Sciatic nerve (tissue), 2 donors: ENCODE measurements around the gene C7orf57. TPM values are rescaled to one million over a fixed set of nuclear protein-coding genes. Genes with fewer than 3 reads are reported as not detected.

Source experiments
- ATAC-seq: fragments of 200-7000 bp; cut with Tn5 transposase; one replicate; pipeline ENCODE4 v1.9.1; 2020; ENCODE audit warnings: mild to moderate bottlenecking, moderate library complexity
- DNase-seq: peaks from one replicate; pipeline ENCODE4 v3.0.0-alpha.2; 2020; ENCODE audit warnings: low spot score
- intact Hi-C: fragments of 100-400 bp; cut with DNase I; formaldehyde crosslinking; loops from one replicate; pipeline ENCODE4 v1.14.2; 2022
- total RNA-seq: library from RNA; stranded (reverse); fragmentation: NEBNext Ultra II Directional; extraction: Animal tissue kit (Norgen Biotek cat#: 25700); gene quantifications from one replicate; pipeline ENCODE4 v1.2.1, GENCODE V29; 2021
- donor health status: DM: no; HTN: no; CAD: no.
- donor health status: DM: no; HTN: no; CAD: no.

Gene C7orf57
- total RNA-seq, 1 donor from 2014 or later, result not detected

DNA sequence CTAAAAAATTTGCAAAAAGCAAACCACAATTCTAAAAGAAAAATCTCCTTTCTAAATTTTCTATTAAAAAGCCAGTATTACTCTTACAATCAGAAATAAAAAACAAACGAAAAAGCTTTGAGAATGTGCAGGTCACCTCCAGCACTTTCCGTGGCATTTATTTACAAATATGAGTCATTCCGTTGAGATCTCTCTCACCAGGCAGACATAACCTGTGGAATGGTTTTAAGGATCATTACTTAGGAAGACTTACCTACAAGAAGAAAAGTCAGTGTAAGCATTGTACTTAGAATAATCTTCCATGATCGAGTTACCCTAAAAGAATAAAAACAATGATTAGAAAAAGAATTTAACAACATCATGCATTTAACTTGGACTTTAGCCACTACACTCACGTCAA, 9.7 kb upstream of the C7orf57 start:
- ATAC-seq (no peak), DNase-seq (no peak)
- intact Hi-C loops, result no loop called here

DNA sequence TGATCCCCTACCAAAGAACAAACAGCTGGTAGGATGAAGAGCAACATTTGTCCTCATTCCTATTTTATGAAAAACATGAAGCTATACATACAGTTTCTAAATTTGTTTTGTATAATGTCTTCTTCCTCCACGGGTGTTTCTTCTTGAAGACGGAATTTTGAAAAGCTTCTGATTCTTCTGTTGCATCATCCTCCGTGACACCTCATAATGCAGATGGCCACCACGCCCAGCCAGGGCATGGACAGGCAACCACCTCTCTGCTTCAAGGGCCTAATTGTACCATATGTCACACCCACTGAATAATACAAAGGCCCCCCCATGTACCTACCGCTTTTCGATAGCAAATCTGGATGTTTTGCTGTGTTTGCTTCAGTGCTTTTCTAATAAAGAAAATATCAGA, 6.4 kb upstream of the C7orf57 start, which contains the start of gene SUN3:
Gene SUN3 (minus strand): TSS at position 170 of the 400 bp plus-strand sequence. CDS start 169 bp downstream, at position 1.
- intact Hi-C loops, result no loop called here
- DNase-seq (no peak), ATAC-seq (no peak)

DNA sequence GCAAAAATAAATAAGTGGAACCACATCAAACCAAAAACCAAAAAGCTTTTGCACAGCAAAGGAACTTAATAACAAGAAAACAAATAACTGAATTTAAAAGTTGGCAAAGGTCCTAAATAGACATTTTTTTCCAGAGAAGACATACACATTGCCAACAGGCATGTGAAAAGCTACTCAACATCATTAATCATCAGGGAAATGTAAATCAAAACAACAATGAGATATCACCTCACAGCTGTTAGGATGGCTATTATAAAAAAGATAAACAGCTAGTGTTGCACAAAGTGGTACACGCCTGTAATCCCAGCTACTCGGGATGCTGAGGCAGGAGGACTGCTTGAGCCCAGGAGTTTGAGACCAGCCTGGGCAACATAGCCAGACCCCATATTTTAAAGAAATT, 4.2 kb upstream of the C7orf57 start:
- intact Hi-C loops, result no loop called here
- DNase-seq (no peak), ATAC-seq (no peak)

DNA sequence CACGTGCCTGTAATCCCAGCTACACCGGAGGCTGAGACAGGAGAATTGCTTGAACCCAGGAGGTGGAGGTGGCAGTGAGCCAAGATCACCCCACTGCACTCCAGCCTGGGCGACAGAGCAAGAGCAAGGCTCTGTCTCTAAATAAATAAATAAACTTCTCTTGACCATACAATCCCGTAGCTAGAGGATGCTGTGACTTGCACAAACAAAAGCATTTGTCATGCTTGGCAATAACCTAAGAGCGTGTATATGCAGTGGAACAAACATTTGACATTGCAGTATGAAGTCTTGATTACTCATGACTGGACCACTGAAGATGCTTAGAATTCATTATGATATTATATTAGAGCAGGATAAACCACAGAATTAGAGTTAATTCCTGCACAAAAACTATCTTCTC, 1.4 kb upstream of the C7orf57 start:
- ATAC-seq (no peak), DNase-seq (no peak)
- intact Hi-C loops, result no loop called here

DNA sequence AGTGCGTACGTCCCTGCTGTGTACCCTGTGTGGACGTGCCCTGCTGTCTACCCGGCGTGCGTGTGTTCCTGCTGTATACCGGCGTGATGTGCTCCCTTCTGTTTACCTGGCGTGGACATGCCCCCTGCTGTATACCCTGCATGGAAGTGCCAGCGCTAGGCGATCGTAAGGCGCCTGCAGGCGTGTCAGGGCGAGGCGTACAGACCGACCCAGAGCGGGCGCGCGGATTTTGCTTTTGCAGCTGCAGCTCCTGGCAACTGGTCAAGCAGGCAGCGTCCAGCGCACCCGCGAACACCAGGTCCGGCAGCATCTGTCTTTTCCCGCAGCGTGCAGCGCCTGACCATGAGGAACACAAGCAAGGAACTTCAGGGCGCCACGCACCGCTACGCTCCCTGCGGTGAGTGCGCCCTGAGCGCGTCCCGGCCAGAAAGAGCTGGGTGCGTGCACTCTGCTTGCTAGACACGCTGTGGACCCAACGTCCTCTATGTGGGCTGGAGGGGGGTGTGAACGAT, 680 bp downstream of the C7orf57 start:
- DNase-seq, result peak; percentile 71
- ATAC-seq, result peak; percentile 52
- intact Hi-C loops, result no loop called here

DNA sequence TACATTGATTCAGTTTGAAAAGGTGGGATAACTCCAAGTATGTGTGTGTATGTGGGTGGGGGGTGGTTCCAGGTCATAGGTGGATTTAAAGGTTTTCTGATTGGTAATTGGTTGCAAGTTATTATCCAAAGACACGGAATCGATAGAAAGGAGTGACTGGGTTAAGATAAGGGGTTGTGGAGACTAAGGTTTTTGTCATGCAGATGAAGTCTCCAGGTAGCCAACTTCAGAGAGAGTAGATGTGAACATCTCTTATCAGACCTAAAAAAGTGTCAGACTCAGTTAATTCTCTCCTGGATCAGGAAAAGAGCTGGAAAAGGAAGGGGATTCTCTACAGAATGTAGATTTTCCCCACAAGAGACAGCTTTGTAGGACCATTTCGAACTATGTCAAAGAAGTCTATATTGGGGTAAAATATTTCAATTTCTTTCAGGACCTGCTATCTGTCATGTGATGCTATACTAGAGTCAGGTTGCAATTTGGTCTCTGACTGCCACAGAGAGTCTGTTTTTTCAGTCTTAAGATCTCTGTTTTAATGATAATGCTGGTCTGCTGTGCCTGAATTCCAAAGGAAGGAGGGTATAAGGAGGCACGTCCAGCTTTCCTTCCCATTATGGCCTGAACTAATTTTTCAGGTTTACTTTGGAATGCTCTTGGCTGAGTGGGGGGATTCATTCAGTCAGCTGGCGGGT, 3.6 kb downstream of the C7orf57 start:
- no peak for ATAC-seq
- intact Hi-C loops, result no loop called here
- DNase-seq, result no peak

DNA sequence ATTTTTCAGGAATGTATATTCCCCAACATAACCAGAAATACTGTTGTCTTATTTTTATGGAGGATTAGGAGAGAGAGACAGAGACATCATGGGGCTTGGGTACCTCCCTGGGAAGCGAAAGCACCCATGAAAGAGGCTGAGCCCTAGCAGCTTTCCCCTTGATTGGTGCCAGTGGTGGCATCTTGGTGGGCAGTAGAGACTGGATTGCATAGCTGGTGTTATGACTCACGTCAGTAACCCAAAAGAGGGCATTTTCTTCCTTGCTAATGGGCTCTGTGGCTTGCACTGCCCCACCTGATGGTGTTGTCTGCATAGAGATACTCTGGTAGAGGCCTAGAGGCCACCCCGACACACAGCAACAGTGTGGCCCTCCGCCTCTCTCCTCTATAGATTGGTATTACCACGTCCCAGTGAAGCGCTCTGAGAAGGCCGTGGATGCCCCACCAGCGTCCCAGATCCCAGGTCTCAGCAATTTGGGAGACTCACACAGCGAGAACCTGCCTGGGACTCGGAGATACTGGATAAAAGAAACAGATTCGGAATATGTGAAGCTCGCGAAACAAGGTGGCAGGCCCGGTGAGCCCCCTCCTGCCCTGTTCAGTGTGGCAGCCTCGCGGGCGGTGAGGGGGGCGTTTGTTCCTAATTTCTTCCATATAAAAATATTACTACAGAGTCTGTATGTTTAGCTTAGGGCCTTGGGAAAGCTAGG, 5.8 kb downstream of the C7orf57 start:
- ATAC-seq, result no peak
- intact Hi-C loops, result no loop called here
- DNase-seq, result no peak

DNA sequence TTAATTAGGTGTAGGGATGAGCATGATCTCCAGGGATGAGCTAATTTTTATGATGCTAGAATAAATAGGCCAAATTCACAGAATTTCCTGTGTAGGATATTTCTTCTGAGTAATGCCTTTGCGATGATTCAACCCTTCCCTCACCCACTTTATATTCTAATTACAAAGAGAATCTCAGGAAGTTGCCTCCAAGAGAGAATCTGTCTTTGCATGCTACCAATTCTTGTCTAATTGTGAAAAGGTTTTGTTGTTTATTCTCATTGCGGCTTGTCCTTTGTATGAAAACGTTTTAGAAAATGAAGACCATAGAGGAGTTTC, 6.3 kb downstream of the C7orf57 start:
- no peak for ATAC-seq
- intact Hi-C loops, result no loop called here

DNA sequence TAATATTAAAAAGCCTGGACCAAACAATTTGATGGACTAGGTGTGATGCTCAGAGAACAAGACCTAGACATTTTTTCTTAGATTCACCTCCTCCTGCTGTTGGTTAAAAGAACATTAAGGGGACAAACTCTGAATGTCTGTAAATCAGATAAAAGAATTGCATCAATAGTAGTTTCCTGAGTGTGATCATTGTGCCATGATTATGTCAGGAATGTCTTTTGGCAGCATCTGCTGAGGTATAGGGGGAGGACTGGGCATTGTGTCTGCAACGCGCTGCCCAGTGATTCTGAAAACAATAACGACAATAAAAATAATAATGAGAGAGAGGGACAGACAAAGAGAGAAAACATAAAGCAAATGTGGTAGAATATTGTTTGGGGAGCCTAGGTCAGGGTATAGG, 6.9 kb downstream of the C7orf57 start:
- intact Hi-C loops, result no loop called here
- DNase-seq (no peak), ATAC-seq (no peak)

More for the DNA sequence above, 6.3 kb downstream of the C7orf57 start:
- no peak for DNase-seq

DNA sequence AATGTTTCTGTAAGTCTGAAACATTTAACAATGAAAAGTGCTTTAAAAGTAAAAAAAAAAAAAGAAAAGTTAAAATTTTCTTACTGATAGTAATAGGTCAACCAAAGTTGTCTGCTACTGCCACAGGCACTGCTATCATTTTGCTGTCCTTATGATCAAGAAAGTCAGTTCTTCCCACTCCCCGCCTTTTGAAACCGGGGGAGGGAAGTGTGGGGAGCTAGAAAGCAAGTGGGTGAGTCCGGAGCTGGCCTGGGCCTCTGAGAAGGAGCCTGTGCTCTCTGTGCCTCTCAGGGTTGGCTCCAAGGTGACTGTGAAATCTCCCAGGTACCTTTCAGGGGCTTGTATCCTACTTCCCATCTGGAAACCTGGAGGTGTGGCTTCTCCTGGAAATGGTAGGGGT, 7.3 kb downstream of the C7orf57 start:
- ATAC-seq (no peak), DNase-seq (no peak)
- intact Hi-C loops, result no loop called here

DNA sequence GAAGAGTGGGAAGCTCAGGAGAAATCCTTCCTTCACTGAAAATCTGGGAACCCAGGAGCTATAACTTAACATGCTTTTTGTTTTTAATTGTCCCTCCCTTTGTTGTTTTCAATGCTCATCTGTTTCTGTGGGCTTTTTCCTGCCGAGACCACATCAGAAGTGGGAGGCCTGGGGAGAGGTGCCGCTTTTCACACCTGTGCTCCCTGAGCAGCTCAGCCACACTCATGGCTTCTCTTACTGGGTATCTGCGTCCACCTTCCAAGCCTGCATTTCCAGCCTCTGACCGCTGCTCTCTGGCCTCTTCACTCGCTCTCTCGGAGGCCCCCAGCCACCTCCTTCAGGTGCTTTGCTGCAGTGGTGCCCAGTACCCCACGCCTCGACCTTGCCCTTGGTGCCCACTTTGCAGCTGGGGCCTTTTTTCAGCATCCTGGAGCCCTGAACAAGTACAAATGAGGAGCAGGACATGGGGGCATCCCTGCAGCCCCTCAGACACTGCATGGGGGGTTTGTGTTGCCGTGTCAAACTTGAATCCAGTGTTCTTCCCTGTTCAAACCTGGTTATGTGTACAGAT, 9.9 kb downstream of the C7orf57 start:
- DNase-seq (no peak), ATAC-seq (no peak)
- intact Hi-C loops, result no loop called here

DNA sequence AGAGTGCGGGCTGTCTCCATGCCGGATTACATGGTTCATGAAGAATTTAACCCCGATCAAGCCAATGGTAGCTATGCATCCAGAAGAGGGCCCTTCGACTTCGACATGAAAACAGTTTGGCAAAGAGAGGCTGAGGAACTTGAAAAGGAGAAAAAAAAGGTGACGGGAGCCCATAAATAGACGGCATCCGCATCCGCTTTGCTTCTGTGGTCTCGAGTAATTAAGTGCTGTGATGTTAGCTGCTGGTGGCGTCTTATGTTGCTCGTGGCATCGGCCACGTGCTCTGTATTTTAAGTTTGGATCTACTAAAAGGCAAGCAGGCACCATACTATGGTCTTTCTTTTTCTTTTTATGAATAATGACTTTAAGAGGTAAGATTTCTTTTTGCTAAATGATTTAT, 11.1 kb downstream of the C7orf57 start:
- no peak for DNase-seq
- no peak for ATAC-seq
- intact Hi-C loops, result no loop called here

DNA sequence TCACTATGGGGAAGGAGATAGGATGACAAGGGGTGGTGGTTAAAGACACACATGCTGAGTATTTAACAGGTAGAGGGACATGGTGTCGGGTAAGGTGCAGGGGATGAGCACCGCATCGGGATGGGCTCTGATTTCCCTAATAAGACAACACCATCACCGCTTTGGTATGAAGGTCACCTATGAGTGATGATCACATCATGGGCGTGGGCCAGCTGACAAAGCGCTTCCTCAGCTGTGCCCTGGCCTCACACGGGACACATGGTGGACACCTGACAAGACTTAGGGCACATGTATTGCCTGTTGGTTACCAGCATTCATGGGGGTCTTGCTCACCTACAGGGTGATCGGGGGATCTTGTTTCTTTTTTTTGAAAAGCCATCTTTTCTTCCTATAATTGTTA, 12.8 kb downstream of the C7orf57 start:
- ATAC-seq, result no peak
- intact Hi-C loops, result no loop called here

DNA sequence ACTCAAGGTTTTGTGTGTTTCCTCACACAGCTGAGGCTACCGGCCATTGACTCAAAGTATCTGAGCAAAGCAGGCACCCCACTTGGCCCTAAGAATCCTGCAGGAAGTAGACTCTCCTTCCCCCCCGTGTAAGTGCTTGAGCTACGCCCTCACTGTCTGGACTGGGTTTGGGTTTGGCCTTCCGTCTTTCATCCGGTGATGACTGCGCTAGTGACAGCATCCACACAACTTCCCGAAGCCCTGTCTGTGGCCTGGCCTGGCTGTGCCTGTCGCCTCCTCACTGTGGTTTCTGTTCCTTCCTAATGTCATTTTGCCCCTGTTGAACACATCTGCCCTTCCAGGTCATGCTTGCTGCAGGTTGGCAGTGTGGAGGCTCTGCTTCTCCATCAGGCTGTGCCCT, 14.5 kb downstream of the C7orf57 start:
- no peak for DNase-seq
- intact Hi-C loops, result no loop called here
- ATAC-seq, result no peak

More for the DNA sequence above, 12.8 kb downstream of the C7orf57 start:
- DNase-seq, result no peak

DNA sequence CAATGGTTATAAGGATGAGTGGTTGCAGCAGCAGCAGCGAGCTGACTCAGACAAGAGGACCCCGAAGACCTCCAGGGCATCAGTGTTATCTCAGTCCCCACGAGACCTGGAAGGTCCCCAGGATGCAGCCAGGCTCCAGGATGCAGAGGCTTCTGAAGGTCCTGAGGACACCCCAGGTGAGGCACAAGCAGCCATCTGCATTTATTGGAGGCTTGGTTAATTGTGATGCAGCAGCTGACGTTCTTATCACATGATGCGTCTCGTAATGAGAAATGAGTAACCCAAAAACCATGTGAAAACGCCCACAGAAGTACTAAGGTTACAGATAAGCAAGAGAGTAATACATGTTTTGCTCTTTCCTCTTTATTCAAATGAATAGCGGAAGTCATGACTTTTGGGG, 17.4 kb downstream of the C7orf57 start:
- ATAC-seq (no peak), DNase-seq (no peak)
- intact Hi-C loops, result no loop called here

DNA sequence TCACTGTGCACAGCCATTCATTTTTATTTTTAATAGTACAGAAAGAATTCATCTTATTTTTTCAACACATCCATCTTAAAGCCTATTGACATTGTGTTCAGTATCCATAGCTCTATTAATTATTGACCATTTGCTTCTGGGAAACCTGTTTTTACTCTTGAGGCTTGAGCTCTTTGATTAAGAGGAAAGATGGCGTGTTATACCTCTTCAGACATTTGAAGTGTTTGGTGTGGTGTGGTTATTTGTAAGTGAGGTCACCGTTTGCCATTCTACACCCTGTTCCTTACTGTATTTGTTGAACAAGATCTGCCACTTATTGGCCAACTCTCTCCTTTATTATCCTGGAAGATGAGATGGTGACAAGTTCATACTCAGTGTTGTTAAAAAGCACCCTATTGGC, 18.4 kb downstream of the C7orf57 start:
- DNase-seq (no peak), ATAC-seq (no peak)
- intact Hi-C loops, result no loop called here

DNA sequence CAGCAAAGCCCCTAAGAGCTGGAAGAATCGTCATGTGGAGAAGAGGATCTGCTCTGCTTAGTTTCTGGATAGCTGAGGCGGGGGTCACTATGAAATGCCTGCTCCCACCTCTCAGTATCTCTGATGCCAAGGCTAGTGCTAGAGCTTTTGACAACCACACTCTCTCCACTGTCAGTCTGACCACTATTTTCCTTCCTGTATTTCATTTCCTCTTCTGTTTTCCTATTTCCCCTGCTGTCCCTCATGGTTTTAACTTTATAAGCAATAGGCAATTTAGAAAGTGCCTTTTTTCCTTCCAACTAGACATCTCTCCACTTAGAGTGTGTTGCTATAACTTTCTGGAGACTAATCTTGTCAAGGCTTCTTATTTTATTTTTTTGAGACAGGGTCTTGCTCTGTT, 23.6 kb downstream of the C7orf57 start:
- no peak for DNase-seq
- no peak for ATAC-seq
- intact Hi-C loops, result no loop called here

DNA sequence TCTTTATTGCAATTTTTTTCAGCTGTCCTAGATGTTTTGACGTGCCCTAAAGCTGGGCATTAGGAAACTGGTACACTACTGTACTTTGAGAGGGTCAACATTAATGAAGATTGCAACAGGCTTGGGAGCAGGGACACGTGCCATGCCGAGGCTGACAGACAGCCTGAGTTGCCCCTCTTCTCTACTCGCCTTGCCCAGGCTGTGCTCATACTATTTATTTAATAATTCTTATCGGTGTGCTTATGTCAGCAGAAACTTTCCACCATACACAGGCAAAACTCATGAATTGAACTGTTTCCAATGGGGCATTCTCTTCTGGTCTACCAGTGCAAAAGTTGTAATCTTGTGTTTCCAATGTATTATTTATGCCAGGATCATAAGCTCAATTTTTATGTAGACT, 24.4 kb downstream of the C7orf57 start:
- no peak for DNase-seq
- intact Hi-C loops, result no loop called here
- no peak for ATAC-seq

DNA sequence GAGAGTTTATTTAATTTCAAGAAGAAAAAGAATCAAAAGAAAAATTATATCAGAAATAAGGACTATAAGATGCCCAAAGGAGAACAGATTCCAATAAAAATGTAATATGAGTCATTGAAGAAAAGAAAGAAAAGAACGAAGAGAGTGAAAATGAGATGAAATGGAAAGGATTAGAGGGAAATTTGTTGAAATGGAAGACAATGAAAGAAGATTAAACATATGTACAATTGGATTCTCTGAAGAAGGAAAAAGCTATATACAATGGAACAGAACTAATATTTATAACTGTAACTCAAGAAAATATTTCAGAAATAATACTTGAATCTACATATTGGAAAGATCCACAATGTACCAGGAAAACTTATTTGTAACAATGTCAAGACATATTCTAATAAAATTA, 28.6 kb downstream of the C7orf57 start:
- intact Hi-C loops, result no loop called here
- ATAC-seq (no peak), DNase-seq (no peak)

DNA sequence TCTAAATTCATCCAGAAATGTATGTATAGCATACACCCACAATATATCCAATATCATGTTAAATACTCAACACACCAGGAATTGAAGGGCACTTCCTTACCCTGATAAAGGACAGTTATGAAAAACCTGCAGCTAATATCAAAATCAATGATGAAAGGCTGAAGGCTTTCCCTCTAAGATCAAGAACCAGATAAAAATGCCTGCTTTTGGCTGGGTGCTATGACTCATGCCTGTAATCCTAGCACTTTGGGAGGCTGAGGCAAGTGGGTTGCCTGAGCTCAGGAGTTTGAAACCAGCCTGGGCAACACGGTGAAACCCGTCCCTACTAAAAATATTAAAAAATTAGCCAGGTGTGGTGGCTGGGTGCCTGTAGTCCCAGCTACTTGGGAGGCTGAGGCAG, 32.1 kb downstream of the C7orf57 start:
- DNase-seq (no peak), ATAC-seq (no peak)
- intact Hi-C loops, result no loop called here
